ENCODE measurements around the gene KSR1.
"Not testable (repeated sequence)": the region's sequence is repeated elsewhere in the genome, so short reads cannot be mapped to it uniquely, and the experiment has no call there.

Gene KSR1

DNA sequence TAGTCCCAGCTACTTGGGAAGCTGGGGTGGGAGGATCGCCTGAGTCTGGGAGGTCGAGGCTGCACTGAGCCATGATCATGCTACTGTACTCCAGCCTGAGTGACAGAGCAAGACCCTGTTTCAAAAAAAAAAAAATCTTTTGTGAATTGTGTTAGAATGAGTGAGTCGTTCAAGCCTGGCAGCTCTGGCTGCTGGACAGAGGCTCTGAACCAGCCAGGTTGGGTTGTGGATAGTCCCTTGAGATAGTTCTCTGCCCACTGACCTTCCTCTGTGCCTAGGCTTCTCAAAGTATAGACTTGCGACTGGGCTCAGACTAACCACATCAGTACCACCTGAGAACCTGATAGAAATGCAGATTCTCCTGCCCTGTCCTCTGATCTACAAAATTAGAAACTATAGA is 2.2 kb upstream of the KSR1 start:
- DNase-seq (ENCODE audit: low spot score), result no peak

DNA sequence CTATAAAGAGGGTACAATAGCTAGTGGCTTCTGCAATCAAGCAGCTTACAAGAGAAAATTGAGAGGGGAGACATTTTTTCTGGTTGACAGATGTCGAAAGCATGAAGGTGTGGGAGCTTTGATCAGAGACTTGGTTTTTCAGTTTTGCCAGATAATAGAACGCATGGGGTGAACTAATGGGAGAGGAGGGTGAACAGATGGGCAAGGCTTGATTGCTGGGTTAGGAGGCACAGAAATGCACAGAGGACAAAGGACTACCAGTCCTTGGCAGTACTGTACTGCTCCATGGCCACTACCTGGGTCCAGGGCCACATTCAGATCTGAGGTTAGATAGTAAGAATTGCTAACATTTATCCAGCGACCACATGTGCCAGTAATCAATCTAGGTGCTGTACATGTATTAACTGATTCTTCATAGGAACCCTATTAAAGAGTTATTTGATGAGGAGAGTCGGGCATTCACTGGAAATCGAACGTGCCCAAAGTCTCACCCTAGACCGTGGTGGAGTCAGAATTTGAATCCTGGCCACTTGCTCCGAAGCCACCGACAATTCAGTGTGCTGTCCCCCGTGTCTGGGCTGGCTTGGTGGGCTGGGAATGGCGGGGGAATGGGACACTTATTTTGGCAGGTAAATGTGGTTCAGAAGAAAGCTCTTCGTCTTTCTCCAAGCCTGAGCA is 873 bp upstream of the KSR1 start:
- no peak for DNase-seq (ENCODE audit: low spot score)

DNA sequence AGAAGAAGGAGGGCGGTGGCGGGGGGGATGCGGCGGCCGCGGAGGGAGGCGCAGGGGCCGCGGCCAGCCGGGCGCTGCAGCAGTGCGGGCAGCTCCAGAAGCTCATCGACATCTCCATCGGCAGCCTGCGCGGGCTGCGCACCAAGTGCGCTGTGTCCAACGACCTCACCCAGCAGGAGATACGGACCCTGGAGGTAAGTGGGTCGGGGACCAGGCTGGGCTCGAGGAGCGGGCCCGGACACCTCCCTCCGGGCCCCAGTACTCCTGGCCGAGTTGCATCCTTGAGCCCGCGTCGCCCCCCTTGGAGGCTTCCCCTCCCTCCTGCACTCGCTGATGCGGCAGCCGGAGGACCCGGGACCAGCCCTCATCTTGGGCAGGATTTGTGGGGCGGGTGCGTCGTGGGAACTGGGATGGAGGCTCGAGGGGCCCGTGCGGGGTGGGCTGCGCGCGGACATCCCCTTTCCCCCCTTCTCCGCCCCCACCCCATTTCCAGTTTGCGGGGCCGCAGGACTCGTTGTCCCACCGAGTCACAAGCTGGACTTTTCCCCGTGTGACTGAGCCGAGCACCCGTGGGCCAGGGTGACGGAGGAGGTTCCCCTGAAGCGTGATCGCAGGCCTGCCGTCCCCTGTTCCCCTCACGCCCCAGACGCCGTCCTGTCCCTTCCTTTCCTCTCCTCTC is 572 bp downstream of the KSR1 start:
- DNase-seq (ENCODE audit: low spot score), result no peak

DNA sequence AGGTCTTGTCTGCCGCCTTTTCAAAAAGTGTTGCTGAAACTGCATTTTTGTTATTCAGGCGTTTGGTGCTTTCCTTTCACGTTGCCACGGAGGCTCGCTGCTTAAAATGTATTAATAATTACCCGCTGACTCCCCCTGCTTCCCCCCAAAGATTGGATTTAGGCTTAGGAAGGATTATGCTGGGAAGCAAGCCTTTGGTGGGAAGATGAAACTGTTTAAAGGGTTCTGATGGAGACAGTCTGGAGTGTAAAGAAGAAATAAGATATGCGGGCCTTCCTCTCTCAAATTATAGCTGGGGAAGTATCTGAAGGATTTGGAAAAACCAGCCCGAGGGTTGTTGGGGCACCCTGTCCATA is 1.1 kb downstream of the KSR1 start:
- DNase-seq (ENCODE audit: low spot score), result no peak

DNA sequence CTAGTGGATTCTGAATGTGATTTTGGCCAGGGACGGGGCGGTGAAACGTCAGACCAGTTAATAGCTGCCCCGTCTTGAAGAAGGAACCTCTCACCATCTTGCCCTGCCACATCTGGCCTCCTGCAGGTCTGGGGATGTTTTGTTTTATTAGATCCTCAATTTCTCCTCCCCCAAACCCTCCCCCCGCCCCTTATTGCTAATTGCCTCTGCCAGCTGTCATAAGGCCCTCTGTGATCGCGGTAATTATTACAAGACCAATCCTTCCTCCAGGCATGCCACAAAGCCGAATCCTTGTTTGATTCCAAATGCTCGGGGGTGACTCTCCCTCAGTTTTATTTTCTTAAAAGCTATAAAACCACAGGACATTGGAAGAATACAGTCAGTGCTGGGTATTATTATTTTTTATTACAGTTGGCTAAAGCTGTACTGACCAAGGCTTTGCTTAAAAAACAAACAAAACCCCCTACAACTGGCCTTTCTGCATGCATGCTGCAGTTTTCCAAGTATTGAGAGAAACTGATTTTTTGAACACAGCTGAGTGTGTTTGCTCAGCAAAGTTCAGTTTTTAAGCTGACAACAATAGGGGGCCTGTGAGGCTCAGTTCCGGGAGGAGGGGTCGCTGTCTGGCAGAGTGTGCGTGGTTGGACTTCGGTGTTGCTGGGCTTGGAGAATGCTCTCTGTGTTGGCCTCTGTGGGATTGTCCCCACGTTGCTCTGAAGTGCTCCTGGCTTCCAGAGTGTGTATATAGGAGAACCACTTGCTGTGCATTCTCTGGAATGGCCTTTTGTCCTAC is 1.7 kb downstream of the KSR1 start:
- DNase-seq (ENCODE audit: low spot score), result no peak

DNA sequence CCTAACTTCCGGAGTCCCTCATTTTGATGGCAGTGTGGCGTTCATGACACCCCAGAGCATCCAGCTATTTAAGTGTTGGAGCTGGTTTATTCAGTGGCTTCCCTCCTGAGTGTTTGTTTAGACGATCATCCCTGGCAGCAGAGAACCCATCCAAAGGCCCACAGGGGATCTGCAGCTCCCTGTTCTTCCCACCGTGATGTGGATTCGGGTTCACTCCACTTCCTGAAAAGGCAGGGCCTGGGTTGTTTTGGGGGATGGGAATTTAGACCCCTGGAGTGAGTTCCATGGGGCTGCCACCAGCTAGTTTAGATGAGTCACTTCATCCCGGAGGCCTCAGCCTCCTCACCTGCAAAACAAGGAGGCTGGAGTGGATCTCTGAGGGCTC is 2.3 kb downstream of the KSR1 start:
- DNase-seq (ENCODE audit: low spot score), result no peak

DNA sequence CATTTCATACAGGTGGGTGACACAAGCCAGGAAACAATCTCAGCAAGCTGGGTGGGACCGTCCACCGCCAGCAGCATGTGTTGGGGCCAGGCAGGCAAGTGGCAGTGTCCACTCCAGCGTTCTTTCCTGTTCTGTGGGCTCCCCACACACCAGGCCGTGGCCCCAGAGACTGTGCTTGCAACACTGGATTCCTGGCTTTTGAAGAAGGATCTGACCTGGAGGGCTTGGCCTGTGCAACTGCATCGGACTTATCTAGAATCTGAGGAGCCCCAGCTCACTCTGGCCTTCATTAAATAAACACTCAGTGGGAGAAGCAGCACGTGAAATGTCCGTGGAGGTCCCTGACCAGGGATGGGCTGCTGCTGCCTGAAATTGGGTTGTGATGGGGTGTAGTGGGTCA is 3.2 kb downstream of the KSR1 start:
- no peak for DNase-seq (ENCODE audit: low spot score)

DNA sequence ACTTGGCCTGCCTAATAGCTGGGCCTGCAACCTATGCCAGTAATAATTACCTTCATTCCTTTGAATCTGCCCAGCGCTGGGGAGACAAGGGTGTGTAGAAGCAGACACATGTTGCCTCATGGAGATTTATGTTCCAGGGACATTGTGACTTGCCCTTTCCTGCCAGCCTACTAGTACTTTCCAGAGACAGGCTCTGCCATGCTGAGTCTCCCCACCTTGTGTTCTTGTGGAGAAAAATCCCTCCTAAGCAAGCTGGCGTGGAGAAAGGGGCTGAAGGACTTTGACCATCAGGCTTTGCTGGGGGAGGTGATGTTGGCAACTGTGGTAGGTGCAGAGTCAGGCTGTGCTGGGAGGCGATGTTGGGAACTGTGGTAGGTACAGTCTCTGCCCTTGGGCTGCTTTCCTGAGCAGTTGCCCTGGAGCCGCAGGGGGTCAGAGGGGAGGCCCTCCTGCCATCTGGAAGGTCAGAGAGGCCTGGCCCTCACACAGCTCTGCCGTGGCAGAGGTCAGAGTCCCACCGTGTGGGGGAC is 4.0 kb downstream of the KSR1 start:
- DNase-seq (ENCODE audit: low spot score), result no peak

DNA sequence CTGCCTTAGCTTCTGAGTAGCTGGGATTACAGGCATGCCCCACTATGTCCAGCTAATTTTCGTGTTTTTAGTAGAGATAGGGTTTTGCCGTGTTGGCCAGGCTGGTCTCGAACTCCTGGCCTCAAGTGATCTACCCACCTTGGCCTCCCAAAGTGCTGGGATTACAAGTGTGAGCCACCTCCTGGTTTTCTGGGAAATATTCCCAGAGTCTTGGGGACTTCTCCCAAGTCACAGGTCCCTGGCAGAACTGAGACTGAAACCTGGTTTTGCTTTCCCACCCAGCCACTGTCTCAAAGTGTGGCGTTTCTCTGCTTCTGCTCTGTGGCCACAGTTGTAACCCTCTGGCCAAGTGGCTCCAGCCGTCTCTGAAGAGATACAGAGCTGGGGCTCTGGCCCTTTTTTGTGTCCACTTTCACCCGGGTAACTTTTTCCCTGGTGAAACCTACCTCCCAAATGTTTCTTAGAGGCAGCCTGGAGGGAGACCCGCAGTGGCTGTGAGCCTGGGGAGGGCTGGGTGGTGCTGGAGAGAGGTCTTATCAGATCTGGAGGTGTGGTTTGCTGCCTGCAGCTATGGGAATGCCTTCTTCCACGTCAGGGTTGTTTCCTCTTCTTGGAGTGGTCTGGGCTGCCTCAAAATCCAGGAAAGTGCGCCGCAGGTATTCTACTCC is 5.1 kb downstream of the KSR1 start:
- DNase-seq (ENCODE audit: low spot score), result no peak

DNA sequence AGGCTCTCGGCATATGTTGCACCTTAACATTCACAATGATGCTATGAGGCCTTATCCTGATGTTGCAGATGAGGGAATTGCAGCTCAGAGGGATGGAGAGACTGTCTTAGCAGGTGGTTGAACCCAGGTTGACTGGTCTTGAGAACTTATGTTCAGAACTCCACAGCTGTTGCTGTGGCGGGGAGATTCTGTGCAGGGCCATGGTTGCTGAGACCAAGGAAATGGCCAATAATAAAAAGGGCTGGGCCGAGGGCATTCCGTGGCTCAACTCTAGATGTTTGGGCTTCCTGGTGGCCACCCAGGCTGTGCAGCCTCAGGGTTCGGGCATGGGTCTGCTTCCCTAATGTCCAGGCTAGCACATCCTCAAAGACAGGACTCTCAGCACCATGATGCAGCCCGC is 5.9 kb downstream of the KSR1 start:
- no peak for DNase-seq (ENCODE audit: low spot score)

DNA sequence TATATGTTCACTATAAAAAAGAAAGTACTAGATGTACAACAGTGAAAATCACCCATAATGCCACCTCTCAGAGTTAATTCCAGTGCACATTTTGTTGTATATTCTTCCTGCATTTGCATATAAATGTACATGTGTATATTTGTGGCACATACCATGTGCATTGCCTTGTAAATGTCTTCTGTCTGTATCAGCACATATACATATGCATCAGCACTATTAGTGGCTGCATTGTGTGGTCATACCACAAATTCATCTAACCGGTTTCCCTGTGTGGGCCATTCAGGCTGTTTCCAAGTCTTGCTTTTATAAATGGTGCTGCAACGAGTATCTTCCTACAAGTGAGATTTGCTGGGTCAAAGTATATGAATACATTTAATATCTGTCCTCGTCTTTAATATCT is 6.5 kb downstream of the KSR1 start:
- DNase-seq (ENCODE audit: low spot score), result no peak

DNA sequence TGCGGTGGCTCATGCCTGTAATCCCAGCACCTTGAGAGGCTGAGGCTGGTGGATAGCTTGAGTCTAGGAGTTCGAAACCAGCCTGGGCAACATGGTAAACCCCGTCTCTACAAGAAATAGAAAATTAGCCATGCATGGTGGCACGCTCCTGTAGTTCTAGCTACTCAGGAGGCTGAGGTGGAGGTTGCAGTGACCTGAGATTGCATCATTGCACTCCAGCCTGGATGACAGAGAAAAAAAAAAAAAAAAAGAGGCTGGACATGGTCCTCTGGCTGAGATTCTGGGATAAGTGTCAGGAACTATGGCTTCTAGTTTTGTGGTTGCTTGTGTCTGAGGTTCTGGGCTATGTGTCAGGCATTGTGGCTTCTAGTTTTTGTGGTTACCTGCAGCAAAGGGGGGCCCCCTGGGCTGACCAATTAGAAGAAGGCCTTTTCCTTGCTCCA is 7.0 kb downstream of the KSR1 start:
- DNase-seq (ENCODE audit: low spot score), result no peak

DNA sequence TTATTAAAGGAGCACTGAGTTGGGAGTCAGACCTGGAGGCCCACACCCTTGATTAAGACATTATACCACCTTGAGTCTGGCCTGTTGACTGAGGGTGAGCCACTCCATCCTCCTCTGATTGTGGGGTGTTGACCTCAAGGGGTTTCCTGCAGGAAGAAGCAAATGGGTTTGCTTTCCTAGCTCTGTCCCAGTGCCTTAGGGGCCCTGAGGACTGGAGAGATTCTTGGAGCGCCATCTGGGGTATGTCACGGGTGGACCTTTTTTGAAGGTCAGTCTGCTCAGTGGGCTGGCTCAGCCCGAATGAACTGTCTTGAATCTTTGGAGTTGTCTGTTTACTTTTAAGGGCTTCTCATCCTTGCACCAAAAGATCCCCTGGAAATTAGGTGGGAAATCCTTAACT is 7.8 kb downstream of the KSR1 start:
- DNase-seq (ENCODE audit: low spot score), result not testable (repeated sequence)

DNA sequence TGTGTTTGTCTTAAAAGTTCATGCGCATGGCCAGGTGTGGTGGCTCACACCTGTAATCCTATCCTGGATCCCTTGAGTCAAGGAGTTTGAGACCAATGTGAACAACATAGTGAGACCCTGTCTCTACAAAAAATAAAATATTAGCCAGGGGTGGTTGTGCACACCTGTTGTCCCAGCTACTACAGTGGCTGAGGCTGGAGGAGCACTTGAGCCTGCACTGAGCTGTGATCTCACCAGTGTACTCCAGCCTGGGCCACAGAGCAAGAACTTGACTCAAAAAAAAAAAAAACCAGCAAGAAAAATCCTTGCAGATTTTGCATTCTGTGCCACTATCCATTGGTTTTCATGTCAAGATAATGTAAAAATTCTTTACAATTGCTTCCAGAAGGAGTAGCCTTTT is 8.2 kb downstream of the KSR1 start:
- DNase-seq (ENCODE audit: low spot score), result no peak

DNA sequence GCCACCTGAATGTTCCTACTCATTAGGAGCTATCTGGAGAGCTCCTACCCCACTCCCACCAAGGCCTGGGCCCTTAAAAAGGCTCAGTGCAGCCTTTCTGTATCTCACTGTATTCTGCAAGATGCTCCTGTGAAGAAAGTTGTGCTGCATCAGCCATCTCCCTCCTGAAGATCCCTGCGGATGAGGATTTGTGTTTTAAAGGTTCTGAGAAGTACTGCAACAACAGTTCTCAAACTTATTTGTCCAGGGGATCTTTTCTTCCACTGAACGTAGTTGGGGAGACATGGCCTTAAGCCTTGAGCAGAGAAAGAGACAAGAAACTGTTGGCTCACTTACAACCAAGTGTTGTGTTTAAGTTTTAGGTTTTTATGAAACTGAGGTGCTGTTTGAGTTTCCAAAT is 9.6 kb downstream of the KSR1 start:
- not testable (repeated sequence) for DNase-seq (ENCODE audit: low spot score)

DNA sequence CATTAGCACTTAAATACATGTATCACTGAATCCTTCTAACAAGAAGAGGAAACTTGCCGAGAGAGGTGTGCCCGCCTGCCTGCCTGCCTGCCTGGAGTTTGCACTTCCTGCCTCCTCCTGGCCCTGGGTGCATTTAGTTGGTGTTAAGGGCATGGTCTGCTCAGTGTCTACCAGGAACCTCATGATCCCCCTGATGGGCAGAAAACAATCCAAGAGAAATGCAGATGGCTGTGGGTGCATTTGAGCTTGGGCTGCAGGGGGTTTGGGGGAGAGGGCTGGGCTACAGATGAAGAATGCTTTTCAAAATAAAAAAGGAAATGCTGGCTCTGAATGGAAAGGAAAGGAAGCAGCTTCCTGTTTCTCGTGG is 10.1 kb downstream of the KSR1 start:
- DNase-seq (ENCODE audit: low spot score), result no peak

DNA sequence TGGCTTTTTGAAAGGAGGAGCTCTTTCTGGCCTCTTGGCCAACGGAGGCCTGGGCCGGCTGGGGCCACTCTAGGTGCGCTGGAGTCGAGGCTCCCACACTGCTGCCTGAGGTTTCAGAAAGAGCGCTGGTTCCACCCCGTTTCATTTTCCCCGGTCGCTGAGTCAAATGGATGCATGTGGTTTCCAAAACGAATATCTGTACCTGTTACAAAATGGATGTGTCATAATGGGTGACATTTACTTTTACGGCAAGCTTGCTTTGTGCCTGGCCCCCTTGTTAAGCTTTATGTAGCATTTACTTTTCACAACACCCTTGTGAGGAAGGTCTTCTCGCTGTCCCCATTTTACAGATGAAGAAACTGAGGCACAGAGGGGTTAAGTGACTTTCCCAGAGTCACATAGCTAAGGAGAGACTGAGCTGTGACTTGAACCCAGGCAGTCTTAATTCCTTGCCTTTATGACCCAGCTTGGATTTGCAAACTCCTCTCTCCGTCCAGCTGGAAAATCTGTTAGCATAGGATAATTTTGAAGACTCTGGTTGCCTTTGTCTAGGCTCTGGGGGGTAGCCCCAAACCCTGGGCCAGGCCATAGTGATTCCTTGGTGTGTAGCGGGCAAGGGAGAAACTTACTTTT is 10.6 kb downstream of the KSR1 start:
- no peak for DNase-seq (ENCODE audit: low spot score)

DNA sequence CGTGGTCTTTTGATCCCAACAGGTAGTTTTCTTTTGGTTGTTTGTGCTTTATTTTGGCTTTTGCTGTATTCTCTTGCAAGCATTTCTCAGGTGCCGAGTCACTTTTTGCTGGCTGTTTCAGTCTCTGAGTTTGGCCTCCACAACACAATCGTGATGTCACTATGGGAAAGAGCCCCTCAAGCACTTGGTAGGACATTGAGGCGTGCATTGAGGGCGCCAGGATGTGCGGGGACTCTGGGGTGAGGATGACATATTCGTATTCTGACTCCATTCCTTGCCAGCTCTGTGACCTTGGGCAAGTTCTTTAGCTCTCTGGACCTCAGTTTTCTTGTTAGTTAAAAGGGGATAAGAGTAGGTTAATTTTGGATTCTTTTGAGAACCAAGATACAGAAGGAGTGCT is 13.0 kb downstream of the KSR1 start:
- no peak for DNase-seq (ENCODE audit: low spot score)

DNA sequence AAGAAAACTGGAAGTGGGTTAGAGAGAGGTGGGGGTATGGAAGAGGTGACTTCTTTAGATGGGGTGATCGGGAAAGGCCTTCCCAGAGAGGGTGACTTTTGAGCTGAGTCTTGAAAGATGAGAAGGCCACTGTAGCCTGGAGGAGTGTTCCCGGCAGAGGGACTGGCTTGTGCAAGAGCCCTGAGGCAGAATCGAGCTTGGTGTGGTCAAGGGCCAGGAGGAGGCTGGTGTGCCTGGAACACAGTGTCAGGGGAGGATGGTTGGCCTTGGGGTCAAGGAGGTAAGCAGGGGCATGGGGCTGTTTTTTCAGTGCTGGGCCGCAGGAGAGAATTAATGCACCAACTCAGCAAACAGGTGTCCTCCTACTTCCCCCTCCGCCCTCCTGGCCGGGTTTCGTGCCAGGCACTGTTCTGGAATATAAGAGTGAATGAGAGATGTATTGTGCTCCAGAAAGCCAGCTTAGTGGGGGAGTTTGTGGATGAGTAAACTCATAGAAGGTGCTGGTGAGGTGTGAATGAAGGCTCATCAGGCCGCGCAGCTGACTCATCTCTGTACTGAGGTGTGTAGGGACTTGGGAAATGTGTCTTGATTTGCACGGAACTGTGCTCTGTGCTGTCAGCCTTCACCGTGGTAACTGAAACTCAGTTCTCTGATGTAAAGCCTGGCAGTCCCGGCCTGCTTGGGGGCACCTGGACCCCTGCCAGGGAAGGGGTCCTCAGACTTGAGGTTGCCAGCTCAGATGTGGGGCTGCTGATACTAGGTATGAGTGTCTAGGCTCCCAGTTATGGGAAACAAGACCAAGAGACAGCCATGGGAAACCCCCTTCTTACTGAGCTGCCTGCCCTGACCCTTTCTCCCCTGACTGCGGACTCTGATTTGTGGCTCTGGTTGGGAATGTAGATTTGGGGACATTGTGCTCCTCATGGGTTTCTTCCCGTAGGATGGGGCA is 15.3 kb downstream of the KSR1 start:
- no peak for DNase-seq (ENCODE audit: low spot score)

DNA sequence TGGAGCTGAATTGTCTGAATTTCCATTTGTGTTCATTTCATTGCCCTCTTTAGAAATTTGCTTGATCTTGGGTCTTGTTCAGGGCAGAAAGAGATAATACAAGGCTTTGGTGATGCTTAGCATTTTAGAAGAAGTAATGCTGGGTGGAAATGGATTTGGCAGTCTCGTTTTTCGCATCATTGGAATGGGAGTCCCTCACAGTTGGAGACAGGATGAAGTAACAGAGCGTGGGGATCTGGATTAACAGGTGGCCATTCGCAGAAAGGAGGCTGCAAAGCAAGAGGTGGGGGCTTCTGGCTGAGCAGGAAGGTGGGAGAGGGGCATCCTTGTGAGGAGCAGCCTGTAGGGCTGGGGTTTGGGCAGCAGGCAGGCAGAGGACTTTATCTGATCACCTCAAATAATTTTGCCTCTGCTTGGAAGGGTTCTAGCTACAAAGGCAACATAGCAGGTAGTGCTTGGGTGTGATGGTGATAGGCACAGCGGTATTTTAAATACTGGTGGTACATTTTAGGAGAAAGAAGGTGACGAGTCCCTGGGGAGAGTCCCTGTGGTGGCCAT is 17.0 kb downstream of the KSR1 start:
- DNase-seq (ENCODE audit: low spot score), result no peak
